Subcutaneous abdominal adipose tissue (tissue), 5 donors: Measurements from ENCODE around the gene C16orf89.

Experiments used
- H3K27ac ChIP-seq: one replicate; pipeline ENCODE4 v1.7.0; 2013; ENCODE audit warnings: low read depth, mild to moderate bottlenecking, inconsistent platforms, low read length, moderate library complexity
- H3K27me3 ChIP-seq, 5 donors: one replicate each; pipeline ENCODE4 v1.7.0; 2013; ENCODE audit warnings: low read length in 5 of 5, inconsistent platforms in 1 of 5; ENCODE audit not compliant: control insufficient read depth in 5 of 5, insufficient read depth in 4 of 5
- H3K36me3 ChIP-seq, 5 donors: one replicate each; pipeline ENCODE4 v1.7.0; 2013; ENCODE audit warnings: low read length in 5 of 5; ENCODE audit not compliant: control insufficient read depth in 5 of 5, insufficient read depth in 5 of 5
- H3K4me1 ChIP-seq, 5 donors: one replicate each; pipeline ENCODE4 v1.7.0; 2013; ENCODE audit warnings: low read length in 5 of 5, mild to moderate bottlenecking in 3 of 5, moderate library complexity in 1 of 5; ENCODE audit not compliant: control insufficient read depth in 5 of 5, insufficient read depth in 5 of 5
- H3K4me3 ChIP-seq, 5 donors: one replicate each; pipeline ENCODE4 v1.7.0; 2013; ENCODE audit warnings: low read length in 5 of 5, low read depth in 1 of 5
- H3K9ac ChIP-seq, 5 donors: one replicate each; pipeline ENCODE4 v1.7.0; 2013; ENCODE audit warnings: low read length in 5 of 5, mild to moderate bottlenecking in 4 of 5, moderate library complexity in 3 of 5
- H3K9me3 ChIP-seq, 5 donors: one replicate each; pipeline ENCODE4 v1.7.0; 2013; ENCODE audit warnings: low read length in 5 of 5; ENCODE audit not compliant: control insufficient read depth in 5 of 5
- donor health status: healthy.
- donor health status: healthy.
- donor health status: healthy.
- donor health status: healthy.
- donor health status: healthy.

C16orf89 gene

DNA sequence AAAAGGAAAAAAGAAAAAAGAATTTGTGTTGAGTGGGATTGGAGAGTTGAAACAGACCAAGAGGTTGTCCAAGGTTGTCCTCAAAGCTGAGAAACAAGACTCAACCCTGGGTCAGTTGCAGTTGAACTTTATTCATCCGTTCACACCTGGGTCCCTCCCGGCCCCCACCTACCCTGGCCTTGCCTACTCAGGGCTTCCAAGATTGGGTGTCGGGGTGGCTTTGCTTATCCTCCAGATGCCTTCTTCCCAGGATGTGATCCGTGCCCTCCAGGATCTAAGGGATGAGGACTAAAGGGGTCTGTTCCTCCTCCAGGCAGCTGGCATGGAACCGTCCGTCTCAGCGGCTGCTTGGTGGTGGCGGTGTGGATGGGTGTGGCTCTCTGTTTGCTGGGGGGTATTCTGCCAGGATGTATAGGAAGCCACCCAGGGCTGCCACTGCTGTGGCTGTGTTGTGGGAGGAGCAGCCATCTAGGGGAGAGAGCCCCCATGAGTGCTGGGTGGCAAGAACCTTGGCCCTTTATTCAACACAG, 21.7 kb downstream of the C16orf89 start:
- Histone ChIP-seq H3K36me3 (peaks cover 0 to 6% (median 4%) of the 10 kb centered on the region in 5 donors), H3K9ac (no peak overlapping the region), H3K9me3 (no peaks in the 10 kb centered on the region), H3K4me3 (no peak overlapping the region), H3K27me3 (no peaks in the 10 kb centered on the region), H3K27ac (no peak overlapping the region), H3K4me1 (peaks cover 0 to 6% (median 0%) of the 10 kb centered on the region in 5 donors)

DNA sequence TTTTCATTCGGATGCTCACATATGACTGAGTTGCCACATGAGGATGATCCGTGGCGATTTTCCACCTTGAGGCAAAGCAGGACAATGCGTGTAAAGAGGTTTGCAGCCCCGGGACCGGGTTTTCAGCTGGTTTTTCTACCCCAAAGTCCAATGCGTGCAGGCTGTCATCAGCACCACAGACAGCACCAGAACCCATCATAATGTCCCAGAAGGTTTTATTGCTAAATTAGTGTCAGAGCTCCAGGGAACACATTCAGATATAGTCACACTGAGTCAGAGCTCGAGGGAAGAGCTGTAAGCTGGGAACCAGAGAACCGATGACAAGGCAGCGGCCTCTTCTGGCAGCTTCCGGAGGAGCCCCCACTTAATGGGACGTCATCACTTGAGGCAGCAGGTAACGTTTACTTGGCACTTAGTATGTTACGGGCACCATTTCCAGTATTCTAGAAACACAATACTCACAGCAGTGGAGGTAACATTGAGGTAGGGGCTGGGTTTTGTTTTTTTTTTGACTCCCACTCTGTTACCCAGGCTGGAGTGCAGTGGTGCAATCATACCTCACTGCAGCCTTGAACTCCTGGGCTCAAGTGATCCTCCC, 23.1 kb downstream of the C16orf89 start:
- Histone ChIP-seq H3K9ac (no peak overlapping the region), H3K4me3 (no peak overlapping the region), H3K27me3 (no peaks in the 10 kb centered on the region), H3K27ac (no peak overlapping the region), H3K9me3 (no peaks in the 10 kb centered on the region), H3K4me1 (peaks cover 0 to 6% (median 0%) of the 10 kb centered on the region in 5 donors), H3K36me3 (peaks cover 0 to 6% (median 4%) of the 10 kb centered on the region in 5 donors)

DNA sequence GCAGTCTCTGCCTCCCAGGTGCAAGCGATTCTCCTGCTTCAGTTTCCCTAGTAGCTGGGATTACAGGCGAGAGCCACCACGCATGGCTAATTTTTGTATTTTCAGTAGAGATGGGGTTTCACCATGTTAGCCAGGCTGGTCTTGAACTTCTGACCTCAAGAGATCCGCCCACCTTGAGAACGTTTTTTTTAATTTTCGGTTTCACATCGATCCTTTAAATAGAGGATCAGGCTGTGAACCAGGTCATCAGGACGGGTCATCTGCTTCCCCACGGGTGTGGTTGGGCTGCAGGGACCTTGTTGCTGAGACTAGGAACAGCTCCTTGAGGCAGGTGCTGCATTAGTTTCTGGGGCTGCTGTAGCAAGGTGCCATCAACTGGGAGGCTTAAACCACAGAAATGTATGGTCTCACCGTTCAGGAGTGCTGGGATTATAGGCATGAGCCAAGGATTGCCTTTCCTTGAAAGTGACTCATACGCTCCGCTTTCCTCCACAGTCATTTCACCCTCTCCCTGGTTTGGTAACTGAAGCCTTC, 24.1 kb downstream of the C16orf89 start:
- H3K27ac ChIP-seq, result no peak overlapping the region
- H3K27me3 ChIP-seq, result no peaks in the 10 kb centered on the region
- peaks cover 0 to 6% (median 2%) of the 10 kb centered on the region in 5 donors for H3K36me3 ChIP-seq
- H3K4me3 ChIP-seq, result no peak overlapping the region
- peaks cover 0 to 6% (median 0%) of the 10 kb centered on the region in 5 donors for H3K4me1 ChIP-seq
- no peaks in the 10 kb centered on the region for H3K9me3 ChIP-seq
- no peak overlapping the region for H3K9ac ChIP-seq

DNA sequence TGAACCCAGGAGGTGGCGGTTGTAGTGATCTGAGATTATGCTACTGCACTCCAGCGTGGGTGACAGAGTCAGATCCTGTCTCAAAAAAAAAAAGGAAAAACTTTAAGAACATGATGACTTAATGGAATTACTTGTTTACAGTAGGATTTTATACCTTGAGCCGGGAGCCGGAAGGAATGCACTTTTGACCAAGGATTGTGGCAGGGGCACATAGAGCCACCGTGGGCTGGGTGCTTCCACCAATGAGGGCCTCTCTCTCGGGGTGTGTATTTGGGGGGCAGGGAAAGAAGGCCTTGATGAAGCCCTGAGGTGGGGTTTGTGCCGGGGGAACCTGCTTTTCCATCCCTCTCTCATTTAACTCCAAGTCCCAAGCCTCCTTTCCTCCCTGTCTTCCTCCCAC, 25.3 kb downstream of the C16orf89 start:
- no peak overlapping the region for H3K27ac ChIP-seq
- peaks cover 0 to 6% (median 0%) of the 10 kb centered on the region in 5 donors for H3K36me3 ChIP-seq
- H3K9me3 ChIP-seq, result no peaks in the 10 kb centered on the region
- H3K4me3 ChIP-seq, result no peak overlapping the region
- no peak overlapping the region for H3K9ac ChIP-seq
- no peaks in the 10 kb centered on the region for H3K27me3 ChIP-seq
- peaks cover 0 to 6% (median 0%) of the 10 kb centered on the region in 5 donors for H3K4me1 ChIP-seq

DNA sequence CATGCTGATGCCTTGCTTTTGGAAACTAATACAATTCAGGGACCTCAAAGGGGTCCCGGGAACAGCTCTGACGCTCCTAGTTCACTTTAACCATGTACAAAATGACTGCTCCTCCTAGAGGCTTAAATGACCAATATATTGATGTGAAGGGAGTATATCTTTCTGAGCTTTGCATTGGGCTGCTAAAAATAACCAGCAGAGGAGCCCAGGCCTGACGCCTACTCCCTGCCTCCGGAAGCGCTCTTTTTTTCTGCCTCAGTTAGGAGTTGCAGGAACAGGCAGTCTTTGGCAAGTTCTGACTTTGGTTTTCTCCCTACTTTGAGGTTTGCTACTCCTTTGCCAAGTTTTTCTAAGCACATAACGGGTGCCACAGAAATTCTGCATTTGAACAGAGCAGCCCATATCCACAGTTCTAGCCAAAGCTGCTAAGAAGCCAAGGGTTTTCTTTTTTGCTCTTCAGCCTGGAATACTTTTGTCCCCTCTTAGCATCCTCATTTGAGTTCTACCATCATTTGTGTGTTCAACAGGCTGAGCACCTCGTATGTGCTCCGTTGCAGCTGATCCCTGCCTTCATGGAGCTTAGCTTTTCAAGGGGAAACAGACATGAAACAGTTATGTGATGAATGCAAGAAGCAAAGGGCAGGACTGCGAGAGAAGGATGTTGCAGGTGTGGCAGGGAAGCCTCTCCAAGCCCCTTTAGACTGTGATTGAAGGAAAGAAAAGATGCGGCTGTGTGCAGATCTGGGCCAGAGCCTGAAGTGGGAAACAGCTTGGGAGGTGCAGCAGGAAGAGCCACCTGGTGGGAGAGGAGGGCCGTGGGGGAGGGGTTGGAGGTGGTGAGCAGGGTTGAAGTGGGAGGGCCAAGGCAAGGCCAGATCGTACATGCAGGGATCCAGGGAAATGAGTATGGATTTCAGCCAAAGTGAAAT, 29.3 kb downstream of the C16orf89 start:
- no peaks in the 10 kb centered on the region for H3K27me3 ChIP-seq
- H3K9ac ChIP-seq, result no peak overlapping the region
- H3K9me3 ChIP-seq, result no peaks in the 10 kb centered on the region
- H3K4me3 ChIP-seq, result no peak overlapping the region
- no peaks in the 10 kb centered on the region for H3K36me3 ChIP-seq
- peaks cover 2 to 32% (median 21%) of the 10 kb centered on the region in 5 donors for H3K4me1 ChIP-seq
- H3K27ac ChIP-seq, result no peak overlapping the region

DNA sequence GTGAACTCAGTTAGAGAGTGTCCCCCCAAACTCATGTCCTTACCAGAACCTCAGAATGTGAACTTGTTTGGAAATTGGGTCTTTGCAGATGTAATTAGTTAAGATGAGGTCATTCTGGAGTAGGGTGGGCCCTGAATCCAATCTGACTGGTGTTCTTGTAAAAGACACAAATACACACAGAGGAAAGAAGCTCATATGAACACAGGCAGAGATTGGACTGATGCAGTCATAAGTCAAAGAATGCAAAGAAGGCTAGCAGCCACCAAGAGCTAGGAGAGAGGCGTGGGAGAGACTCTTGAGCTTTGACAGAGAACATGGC, 29.9 kb downstream of the C16orf89 start:
- Histone ChIP-seq H3K9me3 (no peaks in the 10 kb centered on the region), H3K27ac (no peak overlapping the region), H3K9ac (no peak overlapping the region), H3K4me3 (no peak overlapping the region), H3K27me3 (no peaks in the 10 kb centered on the region), H3K4me1 (peaks cover 2 to 27% (median 18%) of the 10 kb centered on the region in 5 donors), H3K36me3 (peaks cover 0 to 2% (median 0%) of the 10 kb centered on the region in 5 donors)

DNA sequence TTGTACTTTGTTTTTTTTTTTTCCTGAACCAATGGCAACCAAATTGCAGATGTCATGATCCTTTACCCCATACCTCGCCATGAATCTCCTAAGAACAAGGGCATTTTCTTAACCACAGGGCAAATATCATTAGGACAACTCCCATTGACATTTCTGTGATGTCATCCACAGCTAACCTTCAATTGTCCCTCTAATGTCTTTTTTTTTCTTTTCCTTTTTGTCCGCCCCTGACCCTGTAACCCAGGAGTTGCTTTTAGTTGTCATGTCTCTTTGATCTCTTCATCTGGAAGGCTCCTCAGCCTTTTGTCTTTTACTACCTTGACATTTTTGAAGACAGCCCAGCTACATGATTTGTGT, 31.6 kb downstream of the C16orf89 start:
- Histone ChIP-seq H3K9me3 (no peaks in the 10 kb centered on the region), H3K27me3 (no peaks in the 10 kb centered on the region), H3K4me3 (peak overlapping the region; percentile 61 to 91 (median 90)), H3K4me1 (peaks cover 2 to 27% (median 18%) of the 10 kb centered on the region in 5 donors), H3K36me3 (peaks cover 0 to 14% (median 7%) of the 10 kb centered on the region in 5 donors), H3K27ac (peak overlapping the region; percentile 50), H3K9ac (peak overlapping the region; percentile 0 to 87 (median 70))

DNA sequence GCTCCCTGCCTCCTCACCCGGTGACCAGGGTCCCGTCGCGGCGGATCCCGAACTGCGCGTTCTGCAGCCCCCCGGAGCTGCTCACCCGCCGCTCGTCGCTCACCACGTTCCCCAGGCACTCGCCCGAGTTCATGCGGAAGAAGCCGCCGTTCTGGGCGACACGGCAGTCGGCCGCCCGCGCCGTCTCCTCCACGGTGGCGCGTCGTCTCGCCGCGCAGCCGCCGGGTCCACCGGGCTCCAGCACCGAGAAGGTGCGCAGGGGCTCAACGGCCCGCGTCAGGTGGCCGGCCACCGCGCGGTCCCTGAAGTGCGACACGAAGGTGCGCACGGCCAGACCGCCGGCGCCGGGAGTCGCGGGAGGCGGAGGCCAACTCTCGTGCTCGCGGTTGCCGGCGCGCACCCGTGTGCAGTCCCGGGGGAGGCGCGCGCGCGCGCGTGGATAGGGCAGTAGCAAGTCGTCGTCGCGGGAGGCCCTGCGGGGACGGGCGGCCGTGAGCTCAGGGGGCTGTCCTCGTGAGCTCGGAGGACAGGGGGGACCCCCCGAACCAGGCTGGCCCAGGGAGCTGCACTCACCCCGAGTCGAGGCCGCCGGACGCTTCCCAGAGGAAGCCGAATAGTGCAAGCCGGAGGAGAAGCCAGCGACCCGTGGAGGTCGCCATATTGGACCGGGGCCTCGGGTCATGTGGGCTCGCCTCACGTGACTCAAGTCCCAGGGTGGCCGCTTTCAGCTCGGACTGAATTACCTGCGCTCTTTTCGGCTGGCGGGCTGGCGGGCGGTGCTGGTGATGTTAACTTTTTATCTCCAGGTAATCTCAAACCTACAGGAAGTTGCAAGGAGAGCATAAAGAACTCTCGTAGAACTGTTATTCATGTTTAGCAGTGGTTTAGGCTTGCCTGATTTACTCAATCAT, 32.2 kb downstream of the C16orf89 start, which contains the start of gene NAGPA:
TSS of gene NAGPA (minus strand) at position 680 of the 911 bp plus-strand sequence. CDS start at position 659, 21 bp downstream.
- Histone ChIP-seq H3K27ac (peak within 1 kb of the TSS; percentile 50), H3K36me3 (peaks cover 0 to 20% (median 13%) of the 10 kb centered on the region in 5 donors), H3K9me3 (no peaks in the 10 kb centered on the region), H3K4me3 (peak within 1 kb of the TSS; percentile 61 to 91 (median 90)), H3K27me3 (no peaks in the 10 kb centered on the region), H3K4me1 (peaks cover 2 to 27% (median 18%) of the 10 kb centered on the region in 5 donors), H3K9ac (peak within 1 kb of the TSS; percentile 56 to 87 (median 70))

DNA sequence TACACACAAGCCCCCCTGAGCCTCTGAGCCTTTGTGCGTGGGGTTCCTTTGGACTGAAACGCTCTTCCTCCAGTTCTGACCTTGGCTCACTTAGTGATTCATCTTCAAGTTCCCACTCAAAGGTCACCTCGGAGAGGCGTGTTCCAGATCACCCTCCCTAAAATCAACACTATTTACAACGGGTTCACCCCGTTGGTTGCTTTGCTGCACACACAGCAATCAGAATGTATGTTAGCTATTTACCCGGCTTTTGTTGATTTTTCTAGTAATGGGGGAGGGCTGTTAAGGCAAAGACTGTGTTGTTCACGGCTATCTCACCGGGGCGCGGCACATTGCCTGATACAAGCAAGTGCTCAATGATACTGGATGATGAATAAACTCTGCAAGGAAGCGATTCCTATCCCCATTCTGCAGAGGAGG, 33.0 kb downstream of the C16orf89 start:
- H3K27ac ChIP-seq, result no peak overlapping the region
- peaks cover 0 to 28% (median 17%) of the 10 kb centered on the region in 5 donors for H3K36me3 ChIP-seq
- no peaks in the 10 kb centered on the region for H3K9me3 ChIP-seq
- H3K4me3 ChIP-seq, result peak overlapping the region; percentile 61 to 91 (median 90)
- peak overlapping the region; percentile 56 to 87 (median 70) for H3K9ac ChIP-seq
- H3K4me1 ChIP-seq, result peaks cover 2 to 27% (median 18%) of the 10 kb centered on the region in 5 donors
- H3K27me3 ChIP-seq, result no peaks in the 10 kb centered on the region
